OCI-LY3 (cell line): ENCODE measurements around the gene FSTL4.

Experiments used
- H2AFZ ChIP-seq: fragments of 200-600, 300-600 bp; shearing (Covaris generic); 2 replicates; pipeline ENCODE4 v1.6.0; 2014; ENCODE audit warnings: antibody characterized with exemption, low read depth, low read length
- H3K27ac ChIP-seq: fragments of 200-600, 300-600 bp; sonication (generic); 2 replicates; pipeline ENCODE4 v1.5.1; 2014; ENCODE audit warnings: mild to moderate bottlenecking, low read length, moderate library complexity, mixed read lengths
- H3K27me3 ChIP-seq: fragments of 200-600, 300-600 bp; sonication (generic); 2 replicates; pipeline ENCODE4 v1.6.1; 2014; ENCODE audit warnings: low read depth, low read length, mixed read lengths
- H3K36me3 ChIP-seq: fragments of 200-600, 300-600 bp; sonication (generic); replicated peaks from 2 replicates; pipeline ENCODE3; 2014; ENCODE audit warnings: low read depth, low read length, mixed read lengths
- H3K4me1 ChIP-seq: fragments of 300-600, 200-600 bp; sonication (generic); 2 replicates; pipeline ENCODE4 v1.6.1; 2014; ENCODE audit warnings: low read length, mixed read lengths
- H3K4me2 ChIP-seq: fragments of 200-600, 300-600 bp; sonication (generic); 2 replicates; pipeline ENCODE4 v1.6.1; 2014; ENCODE audit warnings: low read length, mixed read lengths
- H3K4me3 ChIP-seq: fragments of 300-600, 200-600 bp; sonication (generic); 2 replicates; pipeline ENCODE4 v1.5.1; 2014; ENCODE audit warnings: antibody characterized with exemption, mild to moderate bottlenecking, low read length, moderate library complexity
- H3K79me2 ChIP-seq: fragments of 300-600, 200-600 bp; shearing (Covaris generic); 2 replicates; pipeline ENCODE4 v1.6.1; 2014; ENCODE audit warnings: mild to moderate bottlenecking, low read length, mixed read lengths
- H3K9ac ChIP-seq: fragments of 300-600, 200-600 bp; shearing (Covaris generic); 2 replicates; pipeline ENCODE4 v1.6.0; 2014; ENCODE audit warnings: mild to moderate bottlenecking, low read length, moderate library complexity
- H3K9me3 ChIP-seq: fragments of 200-600, 300-600 bp; shearing (Covaris generic); 2 replicates; pipeline ENCODE4 v1.6.1; 2014; ENCODE audit warnings: low read length, mixed read lengths; ENCODE audit not compliant: insufficient read depth
- H4K20me1 ChIP-seq: fragments of 200-600, 300-600 bp; sonication (generic); 2 replicates; pipeline ENCODE4 v1.6.1; 2016; ENCODE audit warnings: low read length, mixed read lengths; ENCODE audit not compliant: insufficient read depth
- EZH2phosphoT487 ChIP-seq: fragments of 200-600 bp; shearing (Covaris generic); IDR thresholded peaks from 2 replicates; pipeline ENCODE4 v1.6.1; 2018; ENCODE audit warnings: antibody characterized with exemption, mixed run types, low read depth
- TF ChIP-seq, protein P1 (sequence below): fragments of 200-600, 300-600 bp; sonication (generic); IDR thresholded peaks from 2 replicates; pipeline ENCODE4 v1.5.1; 2014; ENCODE audit warnings: antibody characterized with exemption, low read length, low read depth

FSTL4 gene

DNA sequence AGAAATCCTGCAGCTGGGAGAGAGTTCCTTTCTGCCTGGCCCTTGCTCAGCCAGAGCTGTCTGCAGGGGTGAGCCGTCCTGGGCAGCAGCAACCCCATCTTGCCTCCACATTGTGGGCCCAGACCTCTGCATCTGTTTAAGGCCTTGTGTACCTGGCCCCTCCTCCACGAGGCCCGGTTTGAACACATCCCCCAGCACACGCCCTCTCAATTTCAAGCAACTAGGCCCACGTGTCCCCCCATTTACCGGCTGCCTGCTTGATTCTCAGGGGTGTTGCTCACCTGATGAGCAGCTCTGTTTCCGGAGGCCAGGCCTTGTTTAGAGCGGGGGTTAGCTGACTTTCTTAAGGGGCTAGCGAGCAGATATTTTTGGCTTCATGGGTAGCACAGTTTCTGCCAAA lies 378.7 kb downstream of the FSTL4 start:
- Histone ChIP-seq H3K79me2 (no peaks in the 10 kb centered on the region), H3K4me2 (no peak overlapping the region), H3K36me3 (no peaks in the 10 kb centered on the region), H3K27ac (no peak overlapping the region), H3K4me1 (peaks cover 8% of the 10 kb centered on the region; the same call in 1 of the 2 replicates), H3K27me3 (no peaks in the 10 kb centered on the region; the same call in 1 of the 2 replicates), H3K9ac (no peak overlapping the region), H3K9me3 (no peaks in the 10 kb centered on the region), H4K20me1 (no peaks in the 10 kb centered on the region), H3K4me3 (no peak overlapping the region), H2AFZ (no peak overlapping the region)
- no peak for TF ChIP-seq EZH2phosphoT487

DNA sequence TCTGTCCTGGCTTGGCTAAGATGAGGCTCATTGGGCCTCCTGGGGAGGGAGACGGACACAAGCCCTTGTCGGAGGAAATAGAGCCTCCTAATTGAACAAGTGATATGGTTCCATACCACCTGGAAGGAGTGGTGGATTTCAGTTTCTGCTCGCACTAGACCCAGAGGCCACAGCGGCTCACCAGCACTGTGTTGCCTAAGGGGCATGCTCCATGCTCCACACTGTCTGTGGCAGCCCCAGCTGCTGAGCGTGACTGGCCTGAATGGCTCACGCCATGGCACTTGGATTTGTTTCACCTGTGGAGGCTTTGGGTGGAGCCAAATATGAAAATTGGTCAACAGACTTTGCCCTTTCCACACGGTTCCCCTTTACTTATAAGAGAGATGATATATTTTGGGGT lies 379.4 kb downstream of the FSTL4 start:
- no peak overlapping the region for H2AFZ ChIP-seq
- H4K20me1 ChIP-seq, result no peaks in the 10 kb centered on the region
- TF ChIP-seq, protein P1, sequence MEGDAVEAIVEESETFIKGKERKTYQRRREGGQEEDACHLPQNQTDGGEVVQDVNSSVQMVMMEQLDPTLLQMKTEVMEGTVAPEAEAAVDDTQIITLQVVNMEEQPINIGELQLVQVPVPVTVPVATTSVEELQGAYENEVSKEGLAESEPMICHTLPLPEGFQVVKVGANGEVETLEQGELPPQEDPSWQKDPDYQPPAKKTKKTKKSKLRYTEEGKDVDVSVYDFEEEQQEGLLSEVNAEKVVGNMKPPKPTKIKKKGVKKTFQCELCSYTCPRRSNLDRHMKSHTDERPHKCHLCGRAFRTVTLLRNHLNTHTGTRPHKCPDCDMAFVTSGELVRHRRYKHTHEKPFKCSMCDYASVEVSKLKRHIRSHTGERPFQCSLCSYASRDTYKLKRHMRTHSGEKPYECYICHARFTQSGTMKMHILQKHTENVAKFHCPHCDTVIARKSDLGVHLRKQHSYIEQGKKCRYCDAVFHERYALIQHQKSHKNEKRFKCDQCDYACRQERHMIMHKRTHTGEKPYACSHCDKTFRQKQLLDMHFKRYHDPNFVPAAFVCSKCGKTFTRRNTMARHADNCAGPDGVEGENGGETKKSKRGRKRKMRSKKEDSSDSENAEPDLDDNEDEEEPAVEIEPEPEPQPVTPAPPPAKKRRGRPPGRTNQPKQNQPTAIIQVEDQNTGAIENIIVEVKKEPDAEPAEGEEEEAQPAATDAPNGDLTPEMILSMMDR, result no peak
- no peak for TF ChIP-seq EZH2phosphoT487
- H3K4me2 ChIP-seq, result no peak overlapping the region
- no peak overlapping the region for H3K4me3 ChIP-seq
- H3K4me1 ChIP-seq, result peaks cover 8% of the 10 kb centered on the region; the same call in 1 of the 2 replicates
- no peaks in the 10 kb centered on the region for H3K9me3 ChIP-seq
- H3K9ac ChIP-seq, result no peak overlapping the region
- H3K36me3 ChIP-seq, result no peaks in the 10 kb centered on the region
- H3K79me2 ChIP-seq, result no peaks in the 10 kb centered on the region
- H3K27ac ChIP-seq, result no peak overlapping the region
- no peaks in the 10 kb centered on the region; the same call in 1 of the 2 replicates for H3K27me3 ChIP-seq

DNA sequence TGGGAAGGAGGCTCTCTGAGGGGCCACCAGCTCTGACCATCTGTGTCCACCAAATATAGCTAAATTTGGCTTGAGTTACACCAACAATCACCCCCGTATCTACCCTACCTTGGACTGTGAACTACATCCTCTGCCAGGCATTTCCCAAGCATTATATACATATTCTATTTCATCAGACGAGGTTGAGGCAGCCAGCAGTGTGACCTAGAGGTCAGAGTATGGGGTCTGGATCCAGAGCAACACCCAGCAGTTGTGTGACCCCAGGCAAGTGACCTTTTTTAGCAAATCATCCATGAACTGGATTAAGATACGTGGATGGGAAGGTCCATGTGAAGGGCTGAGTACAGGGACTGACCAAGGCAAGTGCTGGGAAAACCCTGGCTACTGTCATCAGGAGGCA lies 379.9 kb downstream of the FSTL4 start:
- H3K9me3 ChIP-seq, result no peaks in the 10 kb centered on the region
- TF ChIP-seq EZH2phosphoT487, result no peak
- TF ChIP-seq, protein P1, result no peak
- H3K9ac ChIP-seq, result no peak overlapping the region
- no peaks in the 10 kb centered on the region for H3K36me3 ChIP-seq
- H4K20me1 ChIP-seq, result no peaks in the 10 kb centered on the region
- H3K27me3 ChIP-seq, result no peaks in the 10 kb centered on the region
- H3K27ac ChIP-seq, result no peak overlapping the region
- H3K4me2 ChIP-seq, result no peak overlapping the region
- H3K79me2 ChIP-seq, result no peaks in the 10 kb centered on the region
- H2AFZ ChIP-seq, result no peak overlapping the region
- peaks cover 8% of the 10 kb centered on the region; the same call in 1 of the 2 replicates for H3K4me1 ChIP-seq
- no peak overlapping the region for H3K4me3 ChIP-seq

DNA sequence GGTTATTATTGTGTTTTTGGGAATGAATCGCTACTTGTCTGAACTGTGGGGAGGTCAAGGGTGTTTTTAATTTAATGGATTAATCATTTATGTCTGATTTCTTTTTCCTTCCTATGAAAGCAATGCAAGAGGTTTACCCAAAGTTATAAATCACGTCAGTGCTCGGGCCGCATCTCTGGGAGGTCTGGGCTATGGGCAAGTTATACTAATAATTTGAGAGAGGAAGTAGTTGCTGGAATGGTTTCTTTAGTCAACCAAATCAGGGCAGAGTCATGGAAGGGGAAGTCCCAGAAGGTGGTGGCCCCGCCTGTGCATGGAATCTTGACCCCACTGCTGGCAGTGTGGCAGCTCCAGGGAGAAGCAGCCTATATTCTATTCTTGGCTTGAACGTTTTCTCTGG lies 380.3 kb downstream of the FSTL4 start:
- no peak overlapping the region for H3K4me3 ChIP-seq
- no peaks in the 10 kb centered on the region for H3K27me3 ChIP-seq
- H4K20me1 ChIP-seq, result no peaks in the 10 kb centered on the region
- TF ChIP-seq, protein P1, result no peak
- TF ChIP-seq EZH2phosphoT487, result no peak
- no peaks in the 10 kb centered on the region for H3K9me3 ChIP-seq
- no peak overlapping the region for H3K27ac ChIP-seq
- H3K9ac ChIP-seq, result no peak overlapping the region
- peaks cover 8% of the 10 kb centered on the region; the same call in 1 of the 2 replicates for H3K4me1 ChIP-seq
- no peaks in the 10 kb centered on the region for H3K36me3 ChIP-seq
- H2AFZ ChIP-seq, result no peak overlapping the region
- no peak overlapping the region for H3K4me2 ChIP-seq
- H3K79me2 ChIP-seq, result no peaks in the 10 kb centered on the region
